SU-DHL-6 (cell line): ENCODE results near the gene MED8.
"Not testable (repeated sequence)": the region's sequence is repeated elsewhere in the genome, so short reads cannot be mapped to it uniquely, and the experiment has no call there.

Experiments
- H2AFZ ChIP-seq: fragments of 200-600 bp; sonication (generic); 2 replicates; pipeline ENCODE4 v1.6.1; 2014; ENCODE audit warnings: low read depth, mild to moderate bottlenecking, moderate library complexity, mixed read lengths, antibody characterized with exemption, low read length; ENCODE audit not compliant: severe bottlenecking
- H3F3A ChIP-seq: fragments of 200-600 bp; shearing (Covaris generic); 2 replicates; pipeline ENCODE4 v1.6.0; 2016; ENCODE audit warnings: antibody characterized with exemption, mild to moderate bottlenecking; ENCODE audit not compliant: insufficient read depth
- H3K27ac ChIP-seq: fragments of 200-600 bp; sonication (generic); 2 replicates; pipeline ENCODE4 v1.5.1; 2016; ENCODE audit warnings: low read depth, mild to moderate bottlenecking, low read length, moderate library complexity, mixed read lengths
- H3K27me3 ChIP-seq: fragments of 200-600 bp; sonication (generic), shearing (Covaris generic); 2 replicates; pipeline ENCODE4 v1.6.0; 2014; ENCODE audit warnings: mild to moderate bottlenecking, low read length
- H3K36me3 ChIP-seq: fragments of 200-600 bp; sonication (generic); 2 replicates; pipeline ENCODE4 v1.6.1; 2014; ENCODE audit warnings: mild to moderate bottlenecking, low read length, mixed read lengths
- H3K4me2 ChIP-seq: fragments of 300-600, 200-600 bp; shearing (Covaris generic), sonication (generic); 2 replicates; pipeline ENCODE4 v1.6.0; 2014; ENCODE audit warnings: low read length, low read depth, mild to moderate bottlenecking; ENCODE audit not compliant: poor library complexity, severe bottlenecking
- H3K4me3 ChIP-seq: fragments of 200-600 bp; sonication (generic); 2 replicates; pipeline ENCODE4 v1.5.1; 2014; ENCODE audit warnings: antibody characterized with exemption, low read length, mild to moderate bottlenecking, mixed read lengths; ENCODE audit not compliant: insufficient read depth, poor library complexity, severe bottlenecking
- H3K79me2 ChIP-seq: fragments of 200-600 bp; sonication (generic); 2 replicates; pipeline ENCODE4 v1.6.1; 2014; ENCODE audit warnings: mild to moderate bottlenecking, low read length, moderate library complexity; ENCODE audit not compliant: insufficient read depth
- H3K9ac ChIP-seq: fragments of 200-600 bp; sonication (generic); 2 replicates; pipeline ENCODE4 v1.7.0; 2014; ENCODE audit warnings: mild to moderate bottlenecking, low read length
- H3K9me2 ChIP-seq: fragments of 200-600 bp; sonication (generic); replicated peaks from 2 replicates; pipeline ENCODE4 v1.6.1; 2014; ENCODE audit warnings: low read length; ENCODE audit not compliant: insufficient read depth
- H3K9me3 ChIP-seq: fragments of 200-600 bp; sonication (generic); 2 replicates; pipeline ENCODE4 v1.6.1; 2014; ENCODE audit warnings: low read length, mixed read lengths; ENCODE audit not compliant: insufficient read depth
- H4K20me1 ChIP-seq: fragments of 200-600 bp; sonication (generic); 2 replicates; pipeline ENCODE4 v1.6.1; 2014; ENCODE audit warnings: low read depth, mild to moderate bottlenecking, antibody characterized with exemption, low read length, moderate library complexity, mixed read lengths
- EZH2phosphoT487 ChIP-seq: fragments of 200-600 bp; sonication (generic), shearing (Covaris generic); conservative IDR thresholded peaks from 2 replicates; pipeline ENCODE4 v1.6.1; 2018; ENCODE audit warnings: mild to moderate bottlenecking, antibody characterized with exemption, low read length, moderate library complexity, mixed read lengths
- TF ChIP-seq, protein P1 (sequence below): fragments of 200-600 bp; sonication (generic); IDR thresholded peaks from one replicate; pipeline ENCODE4 v1.5.1; 2017; ENCODE audit warnings: antibody characterized with exemption, mild to moderate bottlenecking, low read length, moderate library complexity; ENCODE audit not compliant: insufficient read depth, poor library complexity, severe bottlenecking

Gene MED8

GRCh38 chr1:43372172-43372571 is 17.4 kb downstream of the MED8 start:
- no peaks in the 10 kb centered on the region for H3F3A ChIP-seq
- H3K4me2 ChIP-seq: no peak overlapping the region
- peaks cover 11% of the 10 kb centered on the region; the same call in 1 of the 2 replicates for H3K79me2 ChIP-seq
- no peak for TF ChIP-seq EZH2phosphoT487
- TF ChIP-seq, protein P1, sequence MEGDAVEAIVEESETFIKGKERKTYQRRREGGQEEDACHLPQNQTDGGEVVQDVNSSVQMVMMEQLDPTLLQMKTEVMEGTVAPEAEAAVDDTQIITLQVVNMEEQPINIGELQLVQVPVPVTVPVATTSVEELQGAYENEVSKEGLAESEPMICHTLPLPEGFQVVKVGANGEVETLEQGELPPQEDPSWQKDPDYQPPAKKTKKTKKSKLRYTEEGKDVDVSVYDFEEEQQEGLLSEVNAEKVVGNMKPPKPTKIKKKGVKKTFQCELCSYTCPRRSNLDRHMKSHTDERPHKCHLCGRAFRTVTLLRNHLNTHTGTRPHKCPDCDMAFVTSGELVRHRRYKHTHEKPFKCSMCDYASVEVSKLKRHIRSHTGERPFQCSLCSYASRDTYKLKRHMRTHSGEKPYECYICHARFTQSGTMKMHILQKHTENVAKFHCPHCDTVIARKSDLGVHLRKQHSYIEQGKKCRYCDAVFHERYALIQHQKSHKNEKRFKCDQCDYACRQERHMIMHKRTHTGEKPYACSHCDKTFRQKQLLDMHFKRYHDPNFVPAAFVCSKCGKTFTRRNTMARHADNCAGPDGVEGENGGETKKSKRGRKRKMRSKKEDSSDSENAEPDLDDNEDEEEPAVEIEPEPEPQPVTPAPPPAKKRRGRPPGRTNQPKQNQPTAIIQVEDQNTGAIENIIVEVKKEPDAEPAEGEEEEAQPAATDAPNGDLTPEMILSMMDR: no peak
- H3K4me3 ChIP-seq: no peak overlapping the region
- H3K9me2 ChIP-seq: no peaks in the 10 kb centered on the region
- H3K36me3 ChIP-seq: no peaks in the 10 kb centered on the region
- no peak overlapping the region for H2AFZ ChIP-seq
- H3K9me3 ChIP-seq: no peaks in the 10 kb centered on the region
- H3K9ac ChIP-seq: no peak overlapping the region
- H4K20me1 ChIP-seq: no peaks in the 10 kb centered on the region
- no peak overlapping the region for H3K27ac ChIP-seq
- H3K27me3 ChIP-seq: no peaks in the 10 kb centered on the region

- Histone ChIP-seq H3K36me3 (no peaks in the 10 kb centered on the region), H3K4me2 (no peak overlapping the region), H3K79me2 (peaks cover 27% of the 10 kb centered on the region), H3K4me3 (no peak overlapping the region), H3K9me2 (no peaks in the 10 kb centered on the region), H4K20me1 (no peaks in the 10 kb centered on the region), H3K9me3 (no peaks in the 10 kb centered on the region), H3K27me3 (no peaks in the 10 kb centered on the region), H3K9ac (no peak overlapping the region), H2AFZ (no peak overlapping the region), H3F3A (no peaks in the 10 kb centered on the region), H3K27ac (no peak overlapping the region)
- TF ChIP-seq, protein P1: no peak
- no peak for TF ChIP-seq EZH2phosphoT487
These were observed 19.0 kb downstream of the MED8 start for GRCh38 chr1:43370564-43370963.

DNA sequence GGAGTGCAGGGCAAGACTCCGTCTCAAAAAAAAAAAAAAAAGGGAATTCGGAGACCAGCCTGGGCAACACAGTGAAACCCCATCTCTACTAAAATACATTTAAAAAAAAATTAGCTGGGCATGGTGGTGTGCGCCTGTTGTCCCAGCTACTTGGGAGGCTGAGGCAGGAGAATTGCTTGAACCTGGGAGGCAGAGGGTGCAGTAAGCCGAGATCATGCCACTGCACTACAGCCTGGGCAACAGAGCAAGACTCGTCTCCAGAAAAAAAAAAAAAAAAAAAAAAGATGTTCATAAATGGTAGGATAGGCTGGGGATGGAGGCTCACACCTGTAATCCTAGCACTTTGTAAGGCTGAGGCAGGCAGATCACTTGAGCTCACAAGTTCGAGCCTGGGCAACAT is 19.8 kb downstream of the MED8 start:
- not testable (repeated sequence) for H3K4me2 ChIP-seq, H3K27me3 ChIP-seq, H4K20me1 ChIP-seq, H2AFZ ChIP-seq, H3K9ac ChIP-seq, H3K4me3 ChIP-seq, H3F3A ChIP-seq, H3K9me3 ChIP-seq, H3K36me3 ChIP-seq, H3K27ac ChIP-seq, H3K9me2 ChIP-seq
- peaks cover 28% of the 10 kb centered on the region for H3K79me2 ChIP-seq

DNA sequence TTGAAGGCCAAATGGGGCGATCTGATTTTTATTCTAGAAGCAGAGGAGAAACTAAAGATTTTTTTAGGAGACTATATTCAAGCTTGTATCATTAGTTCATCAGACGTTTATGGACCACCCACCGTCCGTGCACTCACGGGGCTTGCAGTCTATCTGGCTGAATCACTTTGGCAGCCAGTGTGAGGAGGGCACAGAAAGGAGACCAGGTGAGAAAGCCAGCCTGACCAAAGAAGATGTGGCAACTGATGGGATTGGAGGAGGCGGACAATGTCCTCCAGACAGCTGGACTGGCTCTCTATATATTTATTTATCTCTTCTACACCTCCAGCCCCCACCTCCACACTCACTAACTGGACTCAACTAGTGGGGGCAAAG is 21.0 kb downstream of the MED8 start:
- Histone ChIP-seq H3K9ac (peak overlapping the region; percentile 94), H3F3A (peaks cover 12% of the 10 kb centered on the region; the same call in 1 of the 2 replicates), H4K20me1 (no peaks in the 10 kb centered on the region), H3K4me2 (peak overlapping the region; percentile 64), H3K27ac (peak overlapping the region; percentile 84), H3K36me3 (no peaks in the 10 kb centered on the region), H3K9me2 (no peaks in the 10 kb centered on the region), H3K27me3 (no peaks in the 10 kb centered on the region), H3K9me3 (no peaks in the 10 kb centered on the region), H3K79me2 (peaks cover 28% of the 10 kb centered on the region), H3K4me3 (peak overlapping the region; percentile 76), H2AFZ (no peak overlapping the region)
- TF ChIP-seq, protein P1: no peak
- TF ChIP-seq EZH2phosphoT487: no peak
